Stomach (tissue), 4 donors: Measurements from ENCODE around the gene OGFRL1.

Experiments
- CTCF ChIP-seq, 7 experiments: fragments of 450-650 bp in 4 of 7; fragments of 200-600 bp in 3 of 7; sonication (generic) in 3 of 7; IDR thresholded peaks; one replicate each; pipeline ENCODE4 v1.5.1; 2016 to 2019; ENCODE audit warnings: antibody characterized with exemption in 7 of 7, control low read depth in 2 of 7, mild to moderate bottlenecking in 1 of 7
- EP300 ChIP-seq: sonication (generic); formaldehyde crosslinking; IDR thresholded peaks from one replicate; pipeline ENCODE4 v1.6.1; 2017; ENCODE audit warnings: antibody characterized with exemption

- TF ChIP-seq EP300 (no peak), CTCF (IDR thresholded peaks at IDR 0.05) (no peak)
Observed at GRCh38 chr6:71268735-71269437, 19.7 kb upstream of the OGFRL1 start.
